Endometrial microvascular endothelial cells (primary cell): ENCODE measurements around the gene PTPRM. TPM values are rescaled to one million over a fixed set of nuclear protein-coding genes. Genes with fewer than 3 reads are reported as not detected.

ENCODE experiments used
- in situ Hi-C: cut with HindIII; loops from 2 replicates; pipeline ENCODE4 v1.10.0; 2017; ENCODE audit warnings: low sequenced_read_pairs, low pct_unique_long_range_greater_than_20kb; ENCODE audit errors: inconsistent ontology term
- total RNA-seq: library from RNA; depleted of rRNA; stranded (reverse); fragments of >200 nt; gene quantifications from one replicate; pipeline ENCODE4 v1.2.3, GENCODE V29; 2015; ENCODE audit errors: inconsistent ontology term

The PTPRM gene
- total RNA-seq, 1 donor from 2014 or later: 59.6 TPM

DNA sequence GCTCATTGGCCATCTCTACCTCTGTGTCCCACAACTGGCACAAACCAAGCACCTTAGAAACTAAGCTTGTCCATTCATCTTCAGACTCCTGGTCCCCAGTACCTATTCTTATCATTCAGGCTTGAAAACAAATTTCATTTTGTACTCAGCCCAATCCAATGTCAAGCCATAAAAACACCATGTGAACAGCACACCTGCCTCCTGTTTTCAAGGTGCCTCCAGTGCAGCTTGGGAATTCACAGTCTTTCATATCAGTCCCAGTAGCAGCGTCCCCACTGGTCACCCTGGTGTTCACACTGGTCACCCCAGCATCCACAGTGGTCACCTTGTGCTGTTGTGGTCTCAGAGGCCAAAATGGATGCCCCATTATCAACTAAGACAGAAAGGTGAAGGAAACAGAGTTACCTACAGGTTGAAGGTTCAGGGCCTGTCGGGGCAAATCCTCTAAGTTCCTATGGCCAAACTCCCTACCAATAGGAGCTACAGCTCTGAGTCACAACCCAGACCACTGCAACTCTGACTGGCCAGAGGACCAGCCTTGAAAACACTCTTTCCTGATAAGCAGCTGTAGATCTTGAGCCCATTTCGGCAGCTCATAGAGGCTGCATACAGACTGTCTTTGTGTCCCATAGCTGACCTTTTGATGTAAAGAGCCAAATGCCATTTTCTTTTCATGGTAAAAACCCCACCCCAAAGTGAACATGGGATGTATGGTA is 782.6 kb downstream of the PTPRM start:
- in situ Hi-C loops: no loop called here

DNA sequence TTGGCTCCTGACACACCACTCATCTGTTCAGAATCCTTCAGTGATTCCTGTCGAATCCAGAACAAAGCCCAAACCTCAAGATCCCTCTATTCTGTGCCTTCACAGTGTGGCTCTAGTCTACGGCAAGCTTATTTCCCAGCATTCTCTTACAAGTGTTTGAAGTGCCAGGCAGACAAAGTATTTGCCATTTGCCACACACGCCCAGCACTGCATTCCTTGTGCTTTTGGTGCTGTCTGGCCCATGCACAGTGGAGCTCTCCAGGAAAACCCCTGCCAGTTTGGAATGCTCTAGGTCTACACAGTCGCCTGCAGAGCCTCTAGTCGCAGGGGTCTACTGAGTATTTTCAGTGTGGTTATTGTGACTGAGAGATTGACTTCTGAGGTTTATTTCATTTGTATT is 783.5 kb downstream of the PTPRM start:
- in situ Hi-C loops: no loop called here

DNA sequence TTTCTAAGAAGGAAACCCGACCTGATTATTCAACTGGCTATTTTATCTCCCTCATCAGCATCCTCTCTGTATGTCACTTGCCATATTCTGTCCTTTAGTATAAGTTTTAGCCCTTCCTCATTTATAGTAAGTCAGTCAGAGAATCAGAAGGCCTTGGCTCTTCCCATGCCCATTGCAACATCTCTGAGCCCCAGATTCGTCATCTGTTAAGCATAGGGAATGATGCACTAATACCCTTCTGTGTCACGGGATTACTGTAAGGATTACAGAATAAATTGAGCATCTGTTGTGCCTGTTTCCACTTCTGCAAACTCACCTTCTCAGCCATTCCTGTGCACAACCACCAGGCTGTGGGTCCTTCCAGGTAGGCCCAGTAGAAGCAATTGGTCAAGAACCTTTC is 784.0 kb downstream of the PTPRM start:
- in situ Hi-C loops: no loop called here

DNA sequence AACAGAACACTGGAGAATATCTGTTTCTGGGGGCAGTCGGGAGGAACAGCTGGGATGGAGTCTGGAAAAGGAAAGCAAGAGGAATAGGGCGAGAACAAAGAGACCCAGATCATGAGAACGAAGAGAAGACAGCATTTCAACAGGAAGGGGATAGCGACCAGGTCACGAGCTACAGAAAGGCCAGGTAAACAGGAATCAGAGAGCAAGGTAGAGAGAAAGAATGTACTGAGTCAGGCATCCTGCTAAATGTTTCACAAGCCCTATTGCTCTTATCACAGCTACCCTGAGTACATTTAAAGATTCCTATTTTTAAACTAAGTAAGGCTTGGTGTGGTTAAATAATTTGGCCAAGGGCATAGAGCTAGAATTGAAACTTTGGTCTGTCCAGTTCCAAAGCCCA is 787.2 kb downstream of the PTPRM start:
- in situ Hi-C loops: no loop called here

DNA sequence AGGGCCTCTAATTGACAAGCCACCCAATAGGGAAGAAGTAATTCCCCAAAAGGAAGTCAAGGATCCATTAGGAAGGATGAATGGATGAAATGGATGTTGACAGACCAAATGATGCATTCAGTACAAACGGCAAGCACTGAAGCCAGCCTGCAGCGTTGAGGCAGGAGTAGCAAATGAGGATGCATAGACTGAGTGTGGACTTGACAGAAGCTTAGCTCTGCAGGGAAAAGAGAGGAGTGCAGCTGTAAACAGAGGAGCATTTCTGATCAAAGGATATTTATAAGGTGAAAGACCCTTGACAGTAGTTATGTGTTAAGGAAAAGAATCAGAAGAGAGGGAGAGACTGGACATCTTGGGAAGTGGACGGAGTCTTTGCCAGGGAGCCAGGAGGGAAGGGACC is 788.9 kb downstream of the PTPRM start:
- in situ Hi-C loops: no loop called here

DNA sequence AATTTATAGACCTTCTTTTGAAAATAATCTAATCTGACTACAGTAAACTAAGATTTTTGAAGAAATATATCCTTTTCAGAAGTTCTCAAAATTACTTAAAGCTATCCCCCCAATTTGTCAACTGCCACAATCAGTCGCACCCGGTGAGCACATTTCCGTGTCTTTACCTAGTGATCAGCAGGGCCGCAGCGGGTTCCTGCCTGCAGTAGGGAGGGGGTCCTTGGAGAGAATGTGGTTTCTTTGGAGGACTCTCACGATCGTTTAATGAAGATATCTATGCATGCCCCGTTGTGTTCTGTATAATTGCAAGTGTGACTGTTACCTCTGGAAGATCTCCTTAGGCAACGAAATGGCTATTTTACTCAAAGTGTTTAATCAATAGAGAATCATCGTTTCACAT is 790.2 kb downstream of the PTPRM start:
- in situ Hi-C loops: no loop called here

DNA sequence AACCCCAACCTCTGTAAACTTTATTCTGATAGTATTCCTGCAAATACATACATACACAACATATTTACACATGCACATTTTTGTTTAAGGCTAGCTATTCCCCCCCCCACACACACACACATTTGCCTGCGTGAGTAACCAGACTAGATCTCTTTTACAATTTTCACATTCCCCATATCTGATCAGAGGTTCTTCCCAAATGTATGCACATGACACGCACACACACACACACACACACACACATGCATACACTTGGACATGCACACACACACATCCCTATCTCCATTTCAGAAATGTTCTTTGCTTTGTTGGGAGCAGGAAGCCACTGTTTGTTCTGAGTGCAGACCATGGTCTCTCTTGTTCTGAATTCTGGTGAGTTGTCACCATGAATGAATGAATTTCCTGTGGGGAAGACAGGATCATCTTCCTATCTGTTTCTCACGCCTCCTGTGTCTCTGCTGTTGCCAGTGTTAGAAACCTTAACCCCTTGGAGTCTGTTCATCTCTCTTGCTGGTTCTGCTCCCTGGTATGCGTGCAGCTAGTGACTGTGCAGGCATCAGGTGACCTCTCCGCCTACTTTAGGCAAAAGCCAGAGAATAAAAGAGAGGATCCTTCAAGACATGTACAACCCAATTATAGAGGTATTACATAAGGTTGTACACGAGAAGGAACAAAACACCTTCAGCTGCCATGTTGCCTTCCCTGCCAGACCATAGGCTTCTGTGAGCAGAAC is 791.1 kb downstream of the PTPRM start:
- in situ Hi-C loops: no loop called here

DNA sequence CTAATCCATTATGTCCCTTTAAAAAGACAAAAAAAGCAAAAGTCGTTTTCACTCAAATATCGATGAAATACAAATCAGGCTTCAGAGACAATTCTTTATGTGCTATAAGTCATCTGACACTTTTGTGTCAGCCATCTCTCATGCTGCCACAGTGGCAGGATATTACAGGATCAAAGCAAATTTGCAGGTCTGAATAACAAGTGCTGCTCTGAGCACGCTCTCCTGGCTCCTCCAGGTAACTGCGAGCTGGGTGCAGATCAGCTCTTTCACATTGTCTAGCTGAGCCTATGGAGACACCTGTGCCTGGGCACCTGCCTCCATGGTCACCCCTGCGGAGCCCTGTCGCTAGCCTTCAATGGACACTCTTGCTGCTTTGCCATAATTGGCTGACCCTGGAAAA is 792.0 kb downstream of the PTPRM start:
- in situ Hi-C loops: no loop called here

DNA sequence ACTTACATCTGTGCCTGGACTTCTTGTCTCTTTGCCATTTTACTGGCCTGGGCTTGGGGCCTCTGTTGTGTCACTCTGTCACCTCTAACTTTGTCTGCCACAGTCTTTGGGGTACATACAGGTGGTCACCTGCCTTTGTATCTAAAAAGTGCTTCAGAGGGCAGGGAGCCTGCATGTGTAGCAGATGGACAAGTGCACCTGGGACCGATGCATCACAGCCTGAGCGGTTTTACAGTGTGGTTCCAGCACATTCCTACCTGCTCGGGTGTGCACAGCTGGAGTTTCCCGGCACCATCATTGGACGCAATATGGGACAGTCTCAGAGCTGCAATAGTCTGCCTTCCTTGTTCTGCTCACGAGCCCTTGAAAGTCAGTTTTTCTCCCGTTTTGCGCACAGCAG is 792.4 kb downstream of the PTPRM start:
- in situ Hi-C loops: no loop called here

DNA sequence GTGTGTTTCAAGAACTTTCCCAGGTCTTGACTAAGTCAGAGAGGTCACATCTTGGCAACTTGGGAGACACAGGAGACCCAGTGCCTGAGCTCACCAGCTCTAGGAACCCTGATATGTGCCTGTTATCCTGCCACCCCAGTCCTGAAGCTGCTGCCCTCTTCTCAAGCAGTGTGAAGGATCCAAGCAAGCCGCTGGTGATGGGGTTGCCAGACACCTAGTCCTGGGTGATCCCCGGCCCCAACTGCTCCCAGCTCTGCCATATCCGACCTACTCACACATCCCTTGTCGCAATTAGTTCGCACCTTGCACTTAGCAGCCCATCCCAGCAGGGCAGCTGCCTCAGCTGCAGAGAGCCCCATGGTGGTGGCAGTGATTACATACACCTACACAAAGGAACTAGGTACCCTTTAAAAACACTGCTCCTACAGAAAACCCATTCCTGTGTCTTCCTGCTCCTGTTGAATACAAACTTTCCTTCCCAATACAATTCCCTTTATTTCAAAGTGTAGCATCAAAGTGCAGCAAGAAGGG is 794.9 kb downstream of the PTPRM start:
- in situ Hi-C loops: no loop called here

DNA sequence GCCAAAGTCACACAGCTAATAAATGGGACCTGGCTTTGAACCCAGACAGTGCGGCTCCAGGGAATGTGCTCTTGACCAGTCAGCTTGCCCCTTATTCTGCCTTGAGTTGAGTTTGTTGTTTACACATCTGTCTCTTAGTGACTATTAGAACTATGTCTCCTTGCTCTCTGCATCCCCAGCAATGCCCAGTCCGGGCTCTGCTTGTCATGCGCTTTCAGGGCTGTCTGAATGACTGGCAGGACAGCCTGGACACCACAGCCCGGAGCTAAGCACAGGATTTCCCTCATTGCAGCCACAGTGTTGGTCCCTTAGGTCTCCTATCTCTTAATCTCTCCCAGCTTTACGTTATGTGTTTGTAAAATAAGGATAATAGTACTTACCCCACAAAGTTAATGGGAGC is 795.7 kb downstream of the PTPRM start:
- in situ Hi-C loops: no loop called here

DNA sequence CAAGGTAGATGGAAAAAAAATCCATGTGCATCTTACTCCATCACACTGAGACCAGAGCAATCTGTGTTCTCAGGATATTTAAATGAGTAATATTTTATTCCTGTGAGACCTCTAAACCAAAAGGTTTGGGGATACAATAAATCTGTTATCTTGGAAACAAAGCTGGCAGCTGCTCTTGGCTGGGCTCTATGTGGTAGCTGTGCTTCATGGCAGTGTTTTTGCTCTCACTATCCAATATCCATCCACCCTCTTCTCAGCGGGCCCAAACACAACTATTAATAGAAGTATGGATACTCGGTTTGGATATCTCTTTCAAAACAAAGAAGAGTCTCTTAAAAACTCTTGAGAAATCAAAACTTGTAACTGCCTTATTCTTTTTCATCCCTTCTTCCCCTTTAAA is 797.3 kb downstream of the PTPRM start:
- in situ Hi-C loops: no loop called here

DNA sequence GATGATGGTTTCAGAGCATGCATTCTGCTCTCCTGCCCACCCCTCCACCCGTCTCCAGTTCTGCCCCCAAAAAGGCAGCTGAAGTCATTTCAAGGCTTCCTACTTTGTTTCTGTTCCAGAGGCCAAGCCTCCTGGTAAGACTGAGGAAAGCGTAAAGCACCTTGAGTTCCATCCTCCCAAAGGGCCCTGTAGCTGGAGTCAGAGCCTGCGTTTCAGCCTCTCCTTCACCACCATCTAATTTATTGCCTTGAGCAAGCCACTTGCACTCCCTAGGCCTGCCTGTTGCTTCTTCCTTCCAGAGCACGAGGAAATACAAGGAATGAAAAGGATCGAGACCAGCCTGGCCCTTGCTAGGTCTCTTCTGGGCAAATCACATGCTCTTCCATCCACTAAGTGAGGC is 797.9 kb downstream of the PTPRM start:
- in situ Hi-C loops: no loop called here

DNA sequence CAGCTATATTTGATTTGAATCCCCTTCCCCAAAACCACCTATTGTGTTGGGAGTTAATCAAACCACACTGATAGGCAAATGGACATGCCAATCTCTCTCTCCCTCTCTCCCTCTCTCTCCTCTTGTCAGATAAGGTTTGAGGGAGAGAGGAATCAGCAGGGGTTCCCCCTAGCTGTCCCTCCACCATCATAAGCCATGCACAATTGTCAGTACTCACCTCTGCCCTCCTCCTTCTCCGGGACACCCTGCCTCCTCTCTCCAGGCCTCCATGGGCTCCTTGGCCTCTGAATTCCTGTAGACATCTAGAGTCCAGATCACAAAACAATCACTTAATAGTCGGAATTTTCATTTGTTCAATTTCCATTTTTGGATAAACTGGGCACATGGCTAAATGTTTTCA is 798.4 kb downstream of the PTPRM start:
- in situ Hi-C loops: no loop called here

DNA sequence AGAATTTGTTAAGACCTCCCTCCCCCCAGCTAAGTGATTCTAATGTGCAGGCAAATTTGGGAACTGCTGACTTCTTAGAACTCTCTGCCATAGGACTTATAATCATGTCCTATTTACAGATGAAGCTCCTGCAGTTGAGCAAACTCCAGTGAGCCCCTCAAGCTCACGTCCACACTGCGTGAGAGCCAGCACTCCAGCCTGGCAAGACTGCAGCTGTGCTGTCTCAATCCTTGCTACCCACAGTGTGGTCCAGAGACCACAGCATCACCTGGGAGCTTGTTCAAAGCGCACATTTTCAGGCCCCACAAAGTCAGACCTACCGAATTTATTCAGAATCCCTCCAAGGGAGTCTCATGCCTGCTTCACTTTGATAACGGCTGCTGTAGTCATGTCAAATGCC is 799.0 kb downstream of the PTPRM start:
- in situ Hi-C loops: no loop called here

DNA sequence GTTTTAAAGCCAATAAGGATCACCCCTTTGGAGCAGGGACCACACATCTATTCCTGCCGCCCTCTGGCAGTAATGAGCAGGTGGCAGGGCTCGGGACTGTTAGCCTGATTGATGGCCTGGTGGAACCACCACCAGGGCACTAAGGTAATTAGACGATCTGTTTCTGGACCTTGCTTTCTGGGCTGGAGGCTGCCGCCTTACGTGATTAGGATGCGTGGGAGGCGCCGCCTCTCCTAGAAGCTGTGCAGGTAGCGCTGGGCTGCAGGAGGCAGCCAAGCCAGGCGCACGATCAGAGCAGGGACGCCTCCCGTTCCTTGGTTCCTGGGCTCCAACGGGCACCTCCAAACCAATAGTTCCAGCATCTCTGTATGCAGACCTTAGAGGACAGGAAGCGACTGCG is 799.5 kb downstream of the PTPRM start:
- in situ Hi-C loops: no loop called here

DNA sequence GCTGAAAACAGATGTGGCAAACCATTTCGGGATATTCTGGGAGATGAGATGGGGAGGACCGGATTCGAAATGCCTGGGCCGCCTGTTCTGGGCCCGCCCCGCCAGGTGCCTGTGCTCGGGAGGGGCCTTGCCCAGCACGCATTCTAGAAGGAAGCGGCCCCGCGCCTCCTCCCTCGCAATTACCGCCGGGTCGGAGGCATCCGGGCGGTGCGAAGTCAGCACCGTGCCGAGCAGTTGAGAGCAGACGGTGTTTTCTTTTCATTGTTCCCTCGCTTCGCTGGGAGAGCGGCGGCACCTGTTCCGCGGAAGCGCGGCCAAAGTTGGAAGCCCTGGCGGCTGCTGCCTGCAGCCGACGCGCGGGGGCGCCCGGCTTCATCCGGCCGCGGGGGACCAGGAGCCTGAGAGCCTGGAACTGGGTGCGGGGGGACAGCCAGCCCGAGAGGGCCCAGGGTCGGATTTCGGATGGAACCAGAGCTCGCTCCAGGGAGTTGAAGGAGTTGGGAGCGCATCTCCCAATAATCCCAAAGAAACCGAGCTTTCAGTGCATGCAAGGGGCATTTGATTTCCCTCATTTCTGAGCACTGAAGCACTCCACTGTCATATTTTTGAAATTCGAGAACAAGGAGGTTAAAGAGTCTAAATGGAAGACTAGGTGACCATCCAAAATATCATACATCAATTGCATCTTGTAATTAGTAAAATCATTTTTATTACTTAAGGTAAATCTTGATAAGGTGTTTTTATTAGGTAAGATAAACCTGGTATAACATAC is 800.3 kb downstream of the PTPRM start:
- in situ Hi-C loops: no loop called here

DNA sequence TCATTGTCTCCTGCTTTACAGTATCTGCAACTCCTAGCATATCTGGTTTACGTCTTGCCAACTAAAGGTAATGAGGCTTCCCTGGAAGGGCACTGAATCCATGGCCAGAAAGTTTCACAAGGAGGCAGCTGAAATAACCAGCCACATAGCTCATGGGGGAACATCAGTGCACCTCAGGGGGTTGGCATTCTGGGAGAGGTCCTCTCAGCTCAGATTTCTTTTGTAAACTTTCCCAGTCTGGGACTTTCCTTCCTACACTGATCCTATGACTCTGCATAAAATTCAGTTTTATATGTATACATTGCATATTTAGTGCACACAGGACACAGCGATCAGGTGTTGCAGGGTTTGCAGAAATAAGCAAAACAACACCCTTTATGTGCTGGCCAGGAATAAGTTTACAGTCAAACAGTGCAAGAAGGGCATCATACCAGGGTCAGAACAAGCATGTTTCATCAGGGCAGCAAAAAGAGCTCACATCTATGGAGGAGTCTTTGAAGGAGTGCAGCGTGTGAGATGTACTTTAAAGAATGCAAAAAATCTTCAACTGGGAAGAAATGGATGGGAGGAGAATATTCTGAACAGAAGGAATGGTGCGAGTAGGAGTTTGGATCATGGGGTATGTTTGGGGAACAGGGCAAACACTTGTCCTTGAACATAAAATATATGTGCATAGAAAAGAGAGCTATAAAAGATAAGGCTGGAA is 801.5 kb downstream of the PTPRM start:
- in situ Hi-C loops: no loop called here

DNA sequence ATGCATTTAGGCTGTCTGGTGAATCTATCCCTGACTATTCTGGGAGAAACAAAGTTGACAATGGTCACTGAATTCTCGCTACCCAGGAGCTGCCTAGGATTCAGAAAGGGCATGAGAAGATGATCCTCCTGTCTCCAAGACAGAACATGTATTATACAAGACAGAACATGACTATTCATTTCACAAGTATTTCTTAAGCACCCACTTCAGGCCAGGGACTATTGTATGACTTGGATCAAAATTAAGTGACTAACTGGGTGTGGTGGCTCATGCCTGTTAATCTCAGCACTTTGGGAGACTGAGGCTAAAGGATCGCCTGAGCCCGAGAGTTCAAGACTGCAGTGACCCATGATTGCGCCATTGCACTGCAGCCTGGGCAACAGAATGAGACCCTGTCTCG is 806.4 kb downstream of the PTPRM start:
- in situ Hi-C loops: no loop called here
